ENCODE results near the gene FUT2. TPM values are rescaled to one million over a fixed set of nuclear protein-coding genes. Genes with fewer than 3 reads are reported as not detected.

Gene FUT2
- total and polyA plus RNA-seq, 10 of the 15 experiments (the other 5 are each of a cell fraction or from before 2014, with no cell fraction given): 0.02 to 0.13 (median 0.07) TPM; not detected in 7

DNA sequence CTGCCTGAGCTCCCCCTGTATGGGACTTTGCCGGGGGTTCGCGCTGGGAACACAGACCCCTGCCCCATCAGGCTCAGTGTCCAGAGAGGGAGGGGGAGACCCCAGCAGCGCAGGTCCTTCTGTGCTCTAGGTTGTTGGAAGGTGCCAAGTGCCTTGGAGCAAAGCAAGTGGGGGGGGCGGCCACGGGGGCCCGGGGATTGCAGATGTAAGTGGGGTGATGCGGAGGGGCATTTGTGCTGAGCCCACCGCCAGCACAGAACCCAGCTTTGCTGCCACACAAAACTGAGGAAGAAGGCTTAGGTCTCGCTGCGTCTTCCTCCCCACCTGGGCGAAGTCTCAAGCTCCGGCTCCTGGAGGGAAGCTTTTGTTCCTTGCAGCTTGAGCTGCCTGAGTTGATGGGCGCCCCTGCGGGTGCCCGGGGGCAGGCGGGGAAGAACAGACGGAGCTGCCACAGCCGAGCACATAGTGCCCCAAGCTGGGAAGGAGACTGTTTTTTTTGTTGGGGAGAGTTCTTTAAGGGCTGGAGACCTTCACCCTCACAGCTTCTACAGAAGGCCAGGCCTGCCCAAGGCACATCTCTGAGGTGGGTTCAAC, 21.5 kb upstream of the FUT2 start (continued):
- no peak for TF ChIP-seq CTCF (IDR thresholded peaks at IDR 0.05 in 2 of 3, conservative IDR thresholded peaks at IDR 0.05 in 1 of 3; ENCODE audit: control insufficient read depth in 2 of 3, extremely low read depth in 1 of 3, insufficient read depth in 1 of 3, low read depth in 3 of 3, low read length in 3 of 3)
- TF ChIP-seq SP1 (IDR thresholded peaks at IDR 0.05; ENCODE audit: low read depth, low read length): no peak
- no peak for TF ChIP-seq BRCA1 (IDR thresholded peaks at IDR 0.05; ENCODE audit: low read depth, low read length)

DNA sequence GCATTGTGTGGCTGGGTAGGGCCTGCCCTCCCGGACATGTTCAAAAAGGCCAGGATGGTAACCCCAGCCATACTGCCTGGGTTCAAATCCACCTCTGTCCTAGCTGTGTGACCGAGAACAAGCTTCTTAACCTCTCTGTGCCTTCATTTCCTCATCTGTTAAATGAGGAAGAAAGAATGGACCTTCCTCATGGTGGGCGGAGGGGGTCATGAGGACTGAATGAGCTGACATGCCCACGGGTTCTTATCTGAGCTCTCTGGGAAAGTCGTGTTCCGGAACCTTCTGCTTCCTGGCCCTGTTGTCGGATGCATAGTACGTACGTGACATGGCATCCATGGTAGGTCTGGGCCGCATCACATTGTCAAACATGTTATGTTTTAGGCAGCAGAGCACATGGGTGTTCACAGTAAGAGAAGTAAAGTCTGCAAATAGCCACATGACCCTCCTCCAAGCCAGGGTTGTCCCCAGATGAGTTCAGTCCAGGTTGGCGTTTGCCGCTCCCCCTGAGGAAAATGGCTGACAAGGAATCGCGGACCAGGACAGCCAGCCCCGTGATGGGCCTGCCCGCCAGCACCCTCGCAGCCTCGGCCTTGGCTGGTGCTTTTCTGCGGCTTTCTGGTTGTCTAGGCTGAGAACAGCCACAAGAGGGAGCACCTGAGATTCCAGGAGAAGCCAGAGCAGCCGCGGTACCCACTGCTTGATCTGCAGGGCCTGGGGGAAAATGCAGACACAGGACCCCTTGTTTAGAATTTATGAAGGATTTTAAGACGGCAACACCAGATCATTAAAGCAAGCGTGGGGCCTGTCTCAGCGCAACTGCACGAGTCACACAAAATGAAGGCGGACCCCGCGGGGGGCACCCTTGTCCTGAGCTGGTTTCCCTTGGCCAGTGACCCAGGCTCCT, 20.6 kb upstream of the FUT2 start:
- ChIA-PET SMC1A (ENCODE audit: uncharacterized antibody, unreplicated experiment) (interaction anchor here (0.8 to 1.9 kb wide), 10 partner anchors 10 to 296 kb away, joined by 3 to 11 read pairs (median 3); partner anchors contain the start of genes CA11 and HSD17B14), CTCF (interaction anchor here (0.6 to 3.1 kb wide), 26 partner anchors 12 to 534 kb away, joined by 3 to 20 read pairs (median 4); partner anchors contain the start of genes CA11 and HSD17B14), POLR2A (interaction anchor here (0.6 to 1.2 kb wide), 3 partner anchors 16 to 29 kb away, joined by 3 to 4 read pairs (median 4); partner anchors contain the start of gene CA11), RAD21 (ENCODE audit: unreplicated experiment) (interaction anchor here (0.6 to 1.5 kb wide), 10 partner anchors 9 to 168 kb away, joined by 3 to 7 read pairs (median 4); partner anchors contain the start of gene CA11)
- in situ Hi-C loops (cut with MboI): no loop called here
- H2AFZ ChIP-seq (ENCODE audit: control insufficient read depth, low read depth, low read length): peak overlapping the region; percentile 57
- FAIRE-seq (peak; percentile 74), ATAC-seq (peak; percentile 95), DNase-seq (ENCODE audit: low read depth, low spot score) (no peak)
- TF ChIP-seq RAD21 (IDR thresholded peaks at IDR 0.05; ENCODE audit: insufficient read depth, low read depth, low read length) (peak; percentile 64), NKRF (conservative IDR thresholded peaks at IDR 0.05) (no peak), SMC3 (IDR thresholded peaks at IDR 0.05; ENCODE audit: borderline replicate concordance, low read length) (peak; percentile 75), YBX1 (IDR thresholded peaks at IDR 0.05) (no peak), RUNX3 (IDR thresholded peaks at IDR 0.05; ENCODE audit: low read length) (peak; percentile 81), CTCF (IDR thresholded peaks at IDR 0.05 in 2 of 3, conservative IDR thresholded peaks at IDR 0.05 in 1 of 3; ENCODE audit: control insufficient read depth in 2 of 3, extremely low read depth in 1 of 3, insufficient read depth in 1 of 3, low read depth in 3 of 3, low read length in 3 of 3) (peak; percentile 81 to 89 (median 85)), RB1 (IDR thresholded peaks at IDR 0.05; ENCODE audit: borderline replicate concordance) (0 out of 2 replicates have a peak, but pooled peaks have one; percentile 30), YY1 (IDR thresholded peaks at IDR 0.05; ENCODE audit: low read depth, low read length) (peak; percentile 74)
- no TSS peak for BruUV-seq (replicated peaks)
- intact Hi-C loops (cut with micrococcal nuclease; ENCODE audit: unreplicated experiment): loop anchor here (1.0 kb wide), 1 partner anchor 29 kb away; the partner anchor contains the start of gene CA11
- H4K20me1 ChIP-seq (ENCODE audit: control insufficient read depth, insufficient read depth): no peaks in the 10 kb centered on the region
- no peaks in the 10 kb centered on the region for H3K79me2 ChIP-seq (ENCODE audit: control insufficient read depth, insufficient read depth, low read length)
- H3K4me2 ChIP-seq (ENCODE audit: control insufficient read depth, insufficient read depth): no peak overlapping the region
- no peak overlapping the region for H3K4me3 ChIP-seq
- H3K27ac ChIP-seq (ENCODE audit: control insufficient read depth, insufficient read depth): no peak overlapping the region
- no peak overlapping the region for H3K9ac ChIP-seq (ENCODE audit: control insufficient read depth, insufficient read depth, low read length)
- WGBS (ENCODE audit: insufficient coverage, insufficient replicate concordance, low lambda C conversion rate, missing lambda C conversion rate): 35% methylated on average over 28 of the region's 28 CpGs
- no peaks in the 10 kb centered on the region for H3K4me1 ChIP-seq (ENCODE audit: control insufficient read depth, insufficient read depth, low read length)
- H3K36me3 ChIP-seq (ENCODE audit: control insufficient read depth in 2 of 2, insufficient read depth in 2 of 2, low read length in 1 of 2): no peaks in the 10 kb centered on the region
- peaks cover 0 to 2% of the 10 kb centered on the region in 2 experiments; a peak in 2 of 4 replicates for H3K27me3 ChIP-seq (replicated peaks in 1 of 2; ENCODE audit: control insufficient read depth in 2 of 2, insufficient read depth in 2 of 2, low read length in 1 of 2)
- H3K9me3 ChIP-seq (replicated peaks; ENCODE audit: control insufficient read depth, insufficient read depth, low read length): no peaks in the 10 kb centered on the region

All from GM12878 (cell line).